Upper lobe of right lung (tissue), 1 donor: ENCODE results near the gene GRWD1. TPM values are rescaled to one million over a fixed set of nuclear protein-coding genes. Genes with fewer than 3 reads are reported as not detected.

Experiments
- ATAC-seq: fragments of 200-7000 bp; cut with Tn5 transposase; one replicate; pipeline ENCODE4 v1.9.1; 2020; ENCODE audit warnings: mild to moderate bottlenecking, moderate library complexity
- DNase-seq: peaks from one replicate; pipeline ENCODE4 v3.0.0-alpha.2; 2020
- H3K27ac ChIP-seq: fragments of 200-600 bp; one replicate; pipeline ENCODE4 v1.8.0; 2022
- H3K27me3 ChIP-seq: fragments of 200-600 bp; one replicate; pipeline ENCODE4 v1.8.0; 2022; ENCODE audit warnings: mild to moderate bottlenecking
- H3K36me3 ChIP-seq: fragments of 200-600 bp; one replicate; pipeline ENCODE4 v1.8.0; 2022
- H3K4me1 ChIP-seq: fragments of 200-600 bp; one replicate; pipeline ENCODE4 v1.8.0; 2022
- H3K4me3 ChIP-seq: fragments of 200-600 bp; one replicate; pipeline ENCODE4 v1.8.0; 2022; ENCODE audit warnings: mild to moderate bottlenecking
- H3K9me3 ChIP-seq: fragments of 200-600 bp; one replicate; pipeline ENCODE4 v1.8.0; 2022
- intact Hi-C: fragments of 100-400 bp; cut with DNase I; formaldehyde crosslinking; loops from one replicate; pipeline ENCODE4 v1.11.0; 2022
- total RNA-seq: library from RNA; stranded (reverse); fragmentation: NEBNext Ultra II Directional; extraction: Animal tissue kit (Norgen Biotek cat#: 25700); gene quantifications from one replicate; pipeline ENCODE4 v1.2.1, GENCODE V29; 2021
- TF ChIP-seq, protein P1 (sequence below): fragments of 200-600 bp; IDR thresholded peaks from one replicate; pipeline ENCODE4 v1.8.0; 2022; ENCODE audit warnings: antibody characterized with exemption
- donor health status: DM: no; HTN: yes; CAD: no; lungs with severe emphysema.

The GRWD1 gene
- total RNA-seq, 1 donor from 2014 or later, result 27.1 TPM

GRCh38 chr19:48469289-48469881, 23.6 kb downstream of the GRWD1 start, which contains the start of gene CYTH2:
TSS of gene CYTH2 (plus strand) at chr19:48469369. CDS start at chr19:48469508, 139 bp downstream.
- intact Hi-C loops, result no loop called here
- TF ChIP-seq, protein P1, sequence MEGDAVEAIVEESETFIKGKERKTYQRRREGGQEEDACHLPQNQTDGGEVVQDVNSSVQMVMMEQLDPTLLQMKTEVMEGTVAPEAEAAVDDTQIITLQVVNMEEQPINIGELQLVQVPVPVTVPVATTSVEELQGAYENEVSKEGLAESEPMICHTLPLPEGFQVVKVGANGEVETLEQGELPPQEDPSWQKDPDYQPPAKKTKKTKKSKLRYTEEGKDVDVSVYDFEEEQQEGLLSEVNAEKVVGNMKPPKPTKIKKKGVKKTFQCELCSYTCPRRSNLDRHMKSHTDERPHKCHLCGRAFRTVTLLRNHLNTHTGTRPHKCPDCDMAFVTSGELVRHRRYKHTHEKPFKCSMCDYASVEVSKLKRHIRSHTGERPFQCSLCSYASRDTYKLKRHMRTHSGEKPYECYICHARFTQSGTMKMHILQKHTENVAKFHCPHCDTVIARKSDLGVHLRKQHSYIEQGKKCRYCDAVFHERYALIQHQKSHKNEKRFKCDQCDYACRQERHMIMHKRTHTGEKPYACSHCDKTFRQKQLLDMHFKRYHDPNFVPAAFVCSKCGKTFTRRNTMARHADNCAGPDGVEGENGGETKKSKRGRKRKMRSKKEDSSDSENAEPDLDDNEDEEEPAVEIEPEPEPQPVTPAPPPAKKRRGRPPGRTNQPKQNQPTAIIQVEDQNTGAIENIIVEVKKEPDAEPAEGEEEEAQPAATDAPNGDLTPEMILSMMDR, result no peak

DNA sequence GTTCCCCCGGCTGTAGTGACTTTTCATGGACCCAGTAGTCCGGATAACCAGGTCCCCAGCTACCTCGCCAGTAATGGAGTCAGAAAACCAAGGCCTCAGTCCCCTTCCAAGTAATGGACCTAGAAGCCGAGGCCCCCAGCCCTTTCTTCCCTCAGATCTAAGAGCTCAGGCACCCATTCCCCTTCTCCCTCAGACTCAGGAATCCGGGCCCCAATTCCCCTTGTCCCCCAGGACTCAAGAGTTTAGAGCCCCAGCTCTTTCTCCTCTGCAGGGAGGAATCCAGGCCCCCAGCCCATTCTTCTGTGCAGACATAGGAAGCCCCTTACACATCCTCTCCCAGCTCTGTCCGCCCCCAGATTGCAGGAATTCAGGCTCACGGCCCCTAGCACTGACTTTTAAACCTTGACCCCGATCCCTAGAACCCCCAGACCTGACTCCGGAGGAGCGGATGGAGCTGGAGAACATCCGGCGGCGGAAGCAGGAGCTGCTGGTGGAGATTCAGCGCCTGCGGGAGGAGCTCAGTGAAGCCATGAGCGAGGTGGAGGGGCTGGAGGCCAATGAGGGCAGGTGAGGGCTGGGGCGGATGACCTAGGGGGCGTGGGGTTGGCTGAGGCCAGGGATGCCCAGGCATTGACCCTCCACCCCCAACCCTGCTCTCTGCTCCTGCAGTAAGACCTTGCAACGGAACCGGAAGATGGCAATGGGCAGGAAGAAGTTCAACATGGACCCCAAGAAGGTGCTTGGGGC, 24.3 kb downstream of the GRWD1 start:
- peaks cover 48% of the 10 kb centered on the region for H3K36me3 ChIP-seq
- TF ChIP-seq, protein P1, result no peak
- peaks cover 13% of the 10 kb centered on the region for H3K4me1 ChIP-seq
- intact Hi-C loops, result no loop called here
- H3K27me3 ChIP-seq, result no peaks in the 10 kb centered on the region
- ATAC-seq (no peak), DNase-seq (no peak)
- peak overlapping the region; percentile 95 for H3K4me3 ChIP-seq
- H3K27ac ChIP-seq, result peak overlapping the region; percentile 99
- no peaks in the 10 kb centered on the region for H3K9me3 ChIP-seq

More at GRCh38 chr19:48469289-48469881, 23.6 kb downstream of the GRWD1 start, which contains the start of gene CYTH2:
- Histone ChIP-seq H3K4me3 (peak within 1 kb of the TSS; percentile 95), H3K27ac (peak within 1 kb of the TSS; percentile 99), H3K27me3 (no peaks in the 10 kb centered on the region), H3K4me1 (peaks cover 13% of the 10 kb centered on the region), H3K9me3 (no peaks in the 10 kb centered on the region), H3K36me3 (peaks cover 41% of the 10 kb centered on the region)
- peak; percentile 75 for ATAC-seq
- DNase-seq, result peak; percentile 94

DNA sequence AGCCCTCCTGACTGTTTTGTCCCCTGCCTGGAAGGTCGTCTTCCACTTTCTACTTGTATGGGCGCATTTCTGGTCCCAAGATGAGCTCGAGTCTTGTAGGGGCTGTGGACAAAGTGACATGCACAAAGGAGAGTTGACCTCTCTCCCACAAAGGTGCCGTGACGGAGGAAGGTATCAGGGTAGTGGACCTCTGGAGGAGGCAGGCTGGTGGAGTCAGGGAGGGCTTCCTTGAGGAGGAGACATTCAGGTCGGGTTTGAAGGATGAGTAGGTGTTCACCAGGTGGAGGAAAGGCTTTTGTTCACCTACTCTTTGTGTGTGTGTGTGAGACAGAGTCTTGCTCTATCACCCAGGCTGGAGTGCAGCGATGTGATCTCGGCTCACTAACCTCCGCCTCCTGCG, 25.1 kb downstream of the GRWD1 start:
- H3K27ac ChIP-seq, result no peak overlapping the region
- no peak for DNase-seq
- H3K4me3 ChIP-seq, result peak overlapping the region; percentile 95
- peaks cover 13% of the 10 kb centered on the region for H3K4me1 ChIP-seq
- TF ChIP-seq, protein P1, result no peak
- intact Hi-C loops, result no loop called here
- H3K36me3 ChIP-seq, result peaks cover 56% of the 10 kb centered on the region
- no peaks in the 10 kb centered on the region for H3K27me3 ChIP-seq
- no peak for ATAC-seq
- no peaks in the 10 kb centered on the region for H3K9me3 ChIP-seq

DNA sequence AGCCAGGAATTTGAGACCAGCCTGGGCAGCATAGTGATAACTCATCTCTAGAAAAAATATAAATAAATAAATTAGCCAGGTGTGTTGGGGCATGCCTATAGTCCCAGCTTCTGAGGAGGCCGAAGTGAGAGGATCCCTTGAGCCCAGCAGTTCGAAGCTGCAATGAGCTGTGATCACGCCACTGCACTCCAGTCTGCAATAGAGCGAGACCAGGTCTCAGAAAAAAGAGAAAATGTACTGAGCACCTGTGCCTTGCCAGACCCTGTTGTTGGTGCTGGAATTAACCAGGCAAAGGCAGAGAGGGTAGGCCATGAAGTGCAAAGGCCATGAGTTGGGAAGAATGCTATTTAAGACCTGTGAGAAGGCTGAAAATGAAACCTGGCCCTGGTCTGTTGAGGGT, 26.1 kb downstream of the GRWD1 start:
- ATAC-seq (no peak), DNase-seq (no peak)
- Histone ChIP-seq H3K4me1 (peaks cover 13% of the 10 kb centered on the region), H3K36me3 (peaks cover 65% of the 10 kb centered on the region), H3K27me3 (no peaks in the 10 kb centered on the region), H3K27ac (no peak overlapping the region), H3K9me3 (no peaks in the 10 kb centered on the region), H3K4me3 (no peak overlapping the region)
- TF ChIP-seq, protein P1, result no peak
- intact Hi-C loops, result no loop called here

GRCh38 chr19:48473161-48473966, 27.6 kb downstream of the GRWD1 start:
- DNase-seq (no peak), ATAC-seq (no peak)
- peaks cover 10% of the 10 kb centered on the region for H3K4me1 ChIP-seq
- intact Hi-C loops, result no loop called here
- TF ChIP-seq, protein P1, result no peak
- H3K27ac ChIP-seq, result no peak overlapping the region
- no peaks in the 10 kb centered on the region for H3K9me3 ChIP-seq
- H3K4me3 ChIP-seq, result no peak overlapping the region
- no peaks in the 10 kb centered on the region for H3K27me3 ChIP-seq
- peaks cover 80% of the 10 kb centered on the region for H3K36me3 ChIP-seq
